HG03097 (cell line): ENCODE measurements around the gene SLC36A3.
A peak's percentile ranks its signal among the peaks of the same experiment; 100 is the strongest.

ENCODE experiments used
- ATAC-seq: cut with Tn5 transposase; IDR thresholded peaks from one replicate; pipeline ENCODE4 v1.9.1; 2021; ENCODE audit not compliant: unreplicated experiment, low FRiP score

SLC36A3 gene

GRCh38 chr5:151303666-151304065 is at the start of gene SLC36A3:
TSS of gene SLC36A3 (minus strand) at chr5:151303766. CDS start at chr5:151303354, 412 bp downstream.
- ATAC-seq = no peak

- ATAC-seq = no peak
Observed at GRCh38 chr5:151351671-151352070, 48.1 kb upstream of the SLC36A3 start.

GRCh38 chr5:151348789-151349188 is 45.2 kb upstream of the SLC36A3 start:
- no peak for ATAC-seq

GRCh38 chr5:151347369-151347768 is 43.8 kb upstream of the SLC36A3 start, which contains the start of gene SLC36A2:
TSS of gene SLC36A2 (minus strand) at chr5:151347559. CDS start at chr5:151347460, 99 bp downstream.
- ATAC-seq = no peak

- ATAC-seq = no peak
Observed at GRCh38 chr5:151345808-151346478, 42.4 kb upstream of the SLC36A3 start.

GRCh38 chr5:151345187-151345807 is 41.7 kb upstream of the SLC36A3 start:
- no peak for ATAC-seq

- no peak for ATAC-seq
Observed at GRCh38 chr5:151344088-151344487, 40.5 kb upstream of the SLC36A3 start.

GRCh38 chr5:151340004-151340403 is 36.4 kb upstream of the SLC36A3 start:
- ATAC-seq = no peak

GRCh38 chr5:151338734-151339133 is 35.2 kb upstream of the SLC36A3 start:
- ATAC-seq = no peak

GRCh38 chr5:151332857-151333256 is 29.3 kb upstream of the SLC36A3 start:
- no peak for ATAC-seq

- ATAC-seq = no peak
Observed at GRCh38 chr5:151328734-151329133, 25.2 kb upstream of the SLC36A3 start.

- no peak for ATAC-seq
Observed at GRCh38 chr5:151327585-151327984, 24.0 kb upstream of the SLC36A3 start.

GRCh38 chr5:151326266-151326665 is 22.7 kb upstream of the SLC36A3 start:
- ATAC-seq = no peak

GRCh38 chr5:151320481-151320880 is 16.9 kb upstream of the SLC36A3 start:
- no peak for ATAC-seq

GRCh38 chr5:151318850-151319732 is 15.5 kb upstream of the SLC36A3 start:
- peak; percentile 79 for ATAC-seq

- no peak for ATAC-seq
Observed at GRCh38 chr5:151317871-151318270, 14.3 kb upstream of the SLC36A3 start.

GRCh38 chr5:151315998-151316597 is 12.5 kb upstream of the SLC36A3 start:
- no peak for ATAC-seq

- ATAC-seq = no peak
Observed at GRCh38 chr5:151313357-151313756, 9.8 kb upstream of the SLC36A3 start.

GRCh38 chr5:151312756-151313324 is 9.3 kb upstream of the SLC36A3 start:
- no peak for ATAC-seq

GRCh38 chr5:151310932-151311331 is 7.4 kb upstream of the SLC36A3 start:
- no peak for ATAC-seq
